ENCODE results near the gene ARHGAP26. TPM values are rescaled to one million over a fixed set of nuclear protein-coding genes. Genes with fewer than 3 reads are reported as not detected.

The ARHGAP26 gene
- total RNA-seq, 4 donors from 2014 or later: 22.3 to 40.7 (median 28.2) TPM

- no peak for DNase-seq (ENCODE audit: extremely low spot score)
- intact Hi-C loops (cut with DNase I): loop anchor here (2.0 to 5.0 kb wide), 2 partner anchors 54 to 95 kb away; no protein-coding TSS in a partner anchor
- Histone ChIP-seq H3K36me3 (no peaks in the 10 kb centered on the region), H3K4me1 (peaks cover 24 to 46% (median 31%) of the 10 kb centered on the region in 4 donors), H3K4me3 (peak overlapping the region; percentile 73 to 80 (median 78)), H3K27me3 (no peaks in the 10 kb centered on the region), H3K27ac (replicated peaks in 1 of 4) (peak overlapping the region; percentile 81 to 92 (median 92)), H3K9me3 (no peaks in the 10 kb centered on the region)
- TF ChIP-seq, protein P1, sequence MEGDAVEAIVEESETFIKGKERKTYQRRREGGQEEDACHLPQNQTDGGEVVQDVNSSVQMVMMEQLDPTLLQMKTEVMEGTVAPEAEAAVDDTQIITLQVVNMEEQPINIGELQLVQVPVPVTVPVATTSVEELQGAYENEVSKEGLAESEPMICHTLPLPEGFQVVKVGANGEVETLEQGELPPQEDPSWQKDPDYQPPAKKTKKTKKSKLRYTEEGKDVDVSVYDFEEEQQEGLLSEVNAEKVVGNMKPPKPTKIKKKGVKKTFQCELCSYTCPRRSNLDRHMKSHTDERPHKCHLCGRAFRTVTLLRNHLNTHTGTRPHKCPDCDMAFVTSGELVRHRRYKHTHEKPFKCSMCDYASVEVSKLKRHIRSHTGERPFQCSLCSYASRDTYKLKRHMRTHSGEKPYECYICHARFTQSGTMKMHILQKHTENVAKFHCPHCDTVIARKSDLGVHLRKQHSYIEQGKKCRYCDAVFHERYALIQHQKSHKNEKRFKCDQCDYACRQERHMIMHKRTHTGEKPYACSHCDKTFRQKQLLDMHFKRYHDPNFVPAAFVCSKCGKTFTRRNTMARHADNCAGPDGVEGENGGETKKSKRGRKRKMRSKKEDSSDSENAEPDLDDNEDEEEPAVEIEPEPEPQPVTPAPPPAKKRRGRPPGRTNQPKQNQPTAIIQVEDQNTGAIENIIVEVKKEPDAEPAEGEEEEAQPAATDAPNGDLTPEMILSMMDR (IDR thresholded peaks at IDR 0.05): no peak
- TF ChIP-seq EP300 (IDR thresholded peaks at IDR 0.05) (no peak), POLR2AphosphoS5 (IDR thresholded peaks at IDR 0.05) (no peak), POLR2A (IDR thresholded peaks at IDR 0.05; ENCODE audit: low read depth) (no peak)
- WGBS: 17% methylated on average over 5 of the region's 5 CpGs
Measured at GRCh38 chr5:142771666-142772065, 1.5 kb downstream of the ARHGAP26 start.

DNA sequence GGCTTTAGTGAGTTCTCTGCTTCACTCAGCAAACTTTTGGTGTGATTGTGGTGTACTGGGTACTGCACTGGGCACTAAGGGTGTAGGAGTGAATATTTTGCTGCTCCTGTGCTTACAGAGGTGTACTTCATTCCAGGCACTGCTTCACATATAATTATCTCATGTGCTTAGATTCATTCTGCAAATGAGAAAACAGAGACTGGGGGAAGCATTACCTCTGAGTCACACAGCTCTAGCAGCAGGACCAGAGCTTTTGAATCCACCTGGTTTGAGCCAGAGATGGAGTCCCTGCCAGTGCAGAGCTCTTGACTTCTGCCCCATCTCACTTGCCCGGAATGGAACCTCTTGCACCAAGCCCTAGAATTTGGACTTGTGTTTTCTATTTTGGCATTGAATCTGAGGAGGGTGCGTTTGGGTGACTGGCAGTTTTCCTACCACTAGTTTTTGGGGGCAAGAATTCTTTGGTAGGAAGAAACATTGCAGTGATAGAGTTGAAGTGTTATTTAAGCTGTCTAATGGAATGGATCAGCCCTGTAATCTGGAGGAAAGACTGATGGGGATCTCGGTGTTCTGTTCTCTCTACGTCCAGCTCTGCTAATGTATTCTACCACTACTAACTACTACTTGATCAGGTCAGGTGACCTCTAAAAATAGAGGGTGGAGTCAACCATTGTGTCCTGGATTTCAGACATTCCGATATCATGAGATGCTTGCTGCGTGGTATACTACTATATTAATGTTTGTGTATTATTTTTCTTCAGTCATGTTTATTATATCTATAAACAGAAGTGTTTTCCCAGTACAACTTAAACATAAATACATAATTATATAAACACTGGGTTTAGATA is 2.5 kb downstream of the ARHGAP26 start:
- Histone ChIP-seq H3K27ac (replicated peaks in 1 of 4) (peak overlapping the region in 3 of 4 donors; percentile 81 to 92 (median 92)), H3K4me3 (peak overlapping the region; percentile 73 to 80 (median 78)), H3K27me3 (no peaks in the 10 kb centered on the region), H3K36me3 (no peaks in the 10 kb centered on the region), H3K4me1 (peaks cover 29 to 51% (median 34%) of the 10 kb centered on the region in 4 donors), H3K9me3 (no peaks in the 10 kb centered on the region)
- TF ChIP-seq POLR2A (IDR thresholded peaks at IDR 0.05; ENCODE audit: low read depth) (no peak), POLR2AphosphoS5 (IDR thresholded peaks at IDR 0.05) (no peak), EP300 (IDR thresholded peaks at IDR 0.05) (no peak)
- TF ChIP-seq, protein P1 (IDR thresholded peaks at IDR 0.05): no peak
- intact Hi-C loops (cut with DNase I): loop anchor here (5.0 kb wide), 1 partner anchor 55 kb away; no protein-coding TSS in a partner anchor
- 80% methylated on average over 6 of the region's 6 CpGs for WGBS
- no peak for DNase-seq (ENCODE audit: extremely low spot score)

DNA sequence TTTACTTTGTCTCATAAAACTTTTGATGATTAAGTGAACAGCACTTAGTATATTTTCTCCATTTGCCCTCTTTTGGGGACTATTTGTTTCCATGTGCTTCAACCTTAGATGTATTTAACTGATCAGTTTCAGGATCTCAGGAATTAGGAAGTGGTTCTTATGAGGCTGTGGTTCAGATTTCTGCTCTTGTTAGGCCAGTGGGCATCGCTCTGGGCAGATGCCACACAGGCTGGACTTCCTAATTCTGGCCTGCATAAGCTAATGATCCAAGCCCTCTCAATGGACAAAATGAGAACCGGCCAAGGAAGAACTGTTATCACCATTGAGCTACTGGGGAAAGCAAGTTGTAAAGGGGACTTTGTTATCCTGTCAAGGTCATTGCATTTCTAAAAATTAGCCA is 6.9 kb downstream of the ARHGAP26 start:
- no peak overlapping the region for H3K4me3 ChIP-seq
- no peaks in the 10 kb centered on the region for H3K36me3 ChIP-seq
- no peaks in the 10 kb centered on the region for H3K27me3 ChIP-seq
- no peak for DNase-seq (ENCODE audit: extremely low spot score)
- 96% methylated on average over 2 of the region's 2 CpGs for WGBS
- H3K9me3 ChIP-seq: no peaks in the 10 kb centered on the region
- H3K4me1 ChIP-seq: peaks cover 57 to 73% (median 61%) of the 10 kb centered on the region in 4 donors
- no peak overlapping the region for H3K27ac ChIP-seq (replicated peaks in 1 of 4)
- TF ChIP-seq POLR2AphosphoS5 (IDR thresholded peaks at IDR 0.05): no peak
- no peak for TF ChIP-seq POLR2A (IDR thresholded peaks at IDR 0.05; ENCODE audit: low read depth)
- TF ChIP-seq, protein P1 (IDR thresholded peaks at IDR 0.05): no peak
- no peak for TF ChIP-seq EP300 (IDR thresholded peaks at IDR 0.05)
- intact Hi-C loops (cut with DNase I): no loop called here

GRCh38 chr5:142777850-142778249 is 7.7 kb downstream of the ARHGAP26 start:
- H3K27me3 ChIP-seq: no peaks in the 10 kb centered on the region
- no peak overlapping the region for H3K4me3 ChIP-seq
- 83% methylated on average over 3 of the region's 3 CpGs for WGBS
- H3K36me3 ChIP-seq: no peaks in the 10 kb centered on the region
- peaks cover 57 to 73% (median 60%) of the 10 kb centered on the region in 4 donors for H3K4me1 ChIP-seq
- no peak for DNase-seq (ENCODE audit: extremely low spot score)
- no peak overlapping the region for H3K27ac ChIP-seq (replicated peaks in 1 of 4)
- intact Hi-C loops (cut with DNase I): no loop called here
- no peaks in the 10 kb centered on the region for H3K9me3 ChIP-seq
- TF ChIP-seq POLR2AphosphoS5 (IDR thresholded peaks at IDR 0.05): no peak
- TF ChIP-seq EP300 (IDR thresholded peaks at IDR 0.05): no peak
- no peak for TF ChIP-seq POLR2A (IDR thresholded peaks at IDR 0.05; ENCODE audit: low read depth)
- TF ChIP-seq, protein P1 (IDR thresholded peaks at IDR 0.05): no peak
